HG02678 (cell line): ENCODE measurements around the gene HIPK4.
"Not testable (repeated sequence)": the region's sequence is repeated elsewhere in the genome, so short reads cannot be mapped to it uniquely, and the experiment has no call there.

ENCODE experiments used
- ATAC-seq: cut with Tn5 transposase; IDR thresholded peaks from one replicate; pipeline ENCODE4 v1.9.1; 2021; ENCODE audit warnings: mild to moderate bottlenecking, moderate library complexity; ENCODE audit not compliant: unreplicated experiment

HIPK4 gene

DNA sequence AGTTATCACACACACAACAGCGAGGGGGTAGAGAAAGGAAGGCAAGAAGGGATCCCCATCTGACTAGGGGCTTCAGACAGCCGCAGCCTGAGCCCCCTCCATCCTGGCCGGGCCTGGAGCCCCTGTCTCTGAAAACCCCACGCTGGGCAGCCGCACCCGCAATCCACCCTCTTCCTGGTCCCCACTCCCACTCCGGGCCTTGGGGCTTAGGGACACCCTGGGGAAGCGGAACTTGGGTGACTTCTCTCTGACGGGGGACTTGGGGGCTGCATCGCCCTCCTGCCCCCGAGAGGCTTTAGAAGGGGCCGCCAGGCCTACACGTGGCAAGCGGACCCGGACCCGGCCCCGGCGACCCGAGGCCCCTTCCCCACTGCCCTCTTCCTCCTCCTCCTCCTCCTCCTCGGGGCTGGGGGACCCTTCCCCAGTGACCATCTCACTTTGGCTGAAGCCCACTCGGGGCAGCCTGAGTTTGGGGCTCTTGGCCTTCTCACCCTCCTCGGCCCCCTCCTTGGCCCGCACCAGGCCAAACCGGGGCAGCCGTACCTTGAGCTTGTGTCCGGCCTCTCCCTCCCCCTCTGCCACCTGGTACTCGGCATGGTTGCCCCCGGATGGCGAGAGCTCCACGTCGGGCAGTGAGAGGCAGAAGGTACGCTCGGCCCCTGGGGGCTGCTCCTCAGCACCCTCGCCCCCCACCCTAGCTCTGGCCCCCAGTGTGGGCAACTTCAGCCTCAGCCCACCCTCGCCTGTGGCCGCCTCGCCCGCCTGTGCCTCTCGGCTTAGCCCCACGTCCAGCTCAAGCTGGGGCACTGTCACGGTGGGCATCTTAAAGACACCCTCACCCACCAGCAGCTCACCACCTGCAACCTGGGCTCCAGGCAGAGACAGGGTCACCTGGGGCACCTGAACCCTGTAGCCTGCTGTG is 4.2 kb upstream of the HIPK4 start:
- no peak for ATAC-seq

DNA sequence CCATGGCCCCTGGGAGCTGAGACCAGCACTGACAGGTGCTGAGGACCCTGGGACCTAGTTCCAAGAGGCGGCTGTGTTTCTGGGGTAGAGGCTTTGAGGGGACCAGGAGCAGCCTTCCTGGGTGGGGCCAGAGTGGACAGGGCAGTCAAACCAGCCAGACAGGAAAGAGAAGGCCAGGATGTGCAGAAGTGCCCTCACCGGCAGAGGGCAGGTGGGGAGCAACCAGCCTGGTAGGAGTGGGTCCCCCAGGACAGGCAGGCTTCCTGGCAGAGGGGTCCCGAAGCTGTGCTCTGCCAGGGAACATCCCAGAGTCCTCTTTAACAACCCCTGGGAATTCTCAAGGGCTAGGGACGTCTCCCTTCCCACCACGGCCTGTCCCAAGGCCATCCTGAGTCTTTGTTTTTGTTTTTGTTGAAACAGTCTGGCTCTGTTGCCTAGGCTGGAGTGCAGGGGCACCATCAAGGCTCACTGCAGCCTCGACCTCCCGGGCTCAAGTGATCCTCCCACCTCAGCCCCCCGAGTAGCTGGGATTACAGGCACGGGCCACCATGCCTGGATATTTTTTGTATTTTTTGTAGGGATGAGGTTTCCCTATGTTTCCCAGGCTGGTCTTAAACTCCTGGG is 3.0 kb upstream of the HIPK4 start:
- ATAC-seq: no peak

DNA sequence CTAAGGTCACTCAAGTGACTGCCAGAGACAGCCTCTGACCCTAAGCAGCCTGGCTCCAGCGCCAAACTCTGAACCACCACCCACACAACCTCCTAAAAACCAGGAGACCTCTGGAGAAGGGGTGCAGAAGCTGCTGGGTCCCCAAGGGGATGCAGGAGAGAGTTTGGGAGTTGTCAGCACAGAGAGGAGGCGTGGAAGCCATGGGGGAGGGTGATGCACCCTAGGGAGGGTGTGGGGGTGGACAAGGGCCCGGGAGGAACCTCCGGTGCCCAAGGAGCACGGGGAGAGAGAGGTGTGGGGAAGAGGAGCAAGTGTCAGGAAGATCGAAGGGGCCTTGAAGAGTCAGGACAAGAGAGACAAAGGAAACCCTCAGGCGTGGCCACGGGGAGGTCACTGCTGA is 2.1 kb upstream of the HIPK4 start:
- ATAC-seq: no peak

DNA sequence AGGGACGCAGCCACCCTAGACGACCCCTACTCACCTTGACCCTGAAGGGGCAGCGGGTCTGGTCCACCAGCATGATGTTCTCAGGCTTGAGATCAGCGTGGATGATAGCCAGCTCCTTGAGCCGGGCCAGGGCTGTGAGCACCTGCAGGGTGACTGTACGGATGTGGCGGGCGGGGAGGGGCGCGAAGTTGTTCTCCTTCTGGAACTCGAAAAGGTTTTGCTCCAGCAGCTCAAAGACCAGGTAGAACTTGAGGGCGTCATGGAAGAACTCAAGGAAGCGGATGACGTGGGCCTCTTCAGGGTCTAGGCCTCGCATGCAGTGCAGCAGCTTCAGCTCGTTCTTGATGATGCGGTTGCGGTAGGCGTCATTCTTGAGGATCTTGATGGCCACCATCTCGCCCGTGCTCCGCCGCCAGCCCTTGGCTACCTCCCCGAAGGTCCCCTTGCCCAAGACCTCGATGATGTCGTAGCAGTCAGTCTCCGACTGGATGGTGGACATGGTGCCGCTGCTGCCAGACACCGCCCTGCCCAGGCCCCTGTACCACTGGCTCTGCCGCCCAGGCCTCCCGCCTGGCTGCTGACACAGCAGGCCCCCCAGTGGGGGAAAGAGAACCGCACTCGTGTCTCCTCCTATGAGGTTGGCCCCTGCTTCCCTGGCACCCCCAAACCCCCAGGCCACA is 437 bp downstream of the HIPK4 start:
- ATAC-seq: no peak

DNA sequence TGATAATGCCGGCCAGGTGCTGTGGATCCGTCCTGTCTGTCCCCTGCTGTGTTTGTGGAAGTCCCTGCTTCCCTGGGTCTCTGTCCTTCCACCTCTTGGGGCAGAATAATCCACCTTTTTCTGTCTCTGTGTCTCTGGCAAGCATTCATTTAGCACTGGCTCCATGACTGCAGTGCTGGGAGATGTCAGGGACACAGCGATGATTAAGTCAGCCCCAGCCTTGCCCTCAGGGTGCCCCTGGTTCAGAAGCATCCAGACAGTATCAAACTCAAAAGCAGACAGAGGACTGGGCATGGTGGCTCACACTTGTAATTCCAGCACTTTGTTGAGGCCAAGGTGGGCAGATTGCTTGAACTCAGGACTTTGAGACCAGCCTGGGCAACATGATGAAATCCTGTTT is 1.5 kb downstream of the HIPK4 start:
- ATAC-seq: no peak

DNA sequence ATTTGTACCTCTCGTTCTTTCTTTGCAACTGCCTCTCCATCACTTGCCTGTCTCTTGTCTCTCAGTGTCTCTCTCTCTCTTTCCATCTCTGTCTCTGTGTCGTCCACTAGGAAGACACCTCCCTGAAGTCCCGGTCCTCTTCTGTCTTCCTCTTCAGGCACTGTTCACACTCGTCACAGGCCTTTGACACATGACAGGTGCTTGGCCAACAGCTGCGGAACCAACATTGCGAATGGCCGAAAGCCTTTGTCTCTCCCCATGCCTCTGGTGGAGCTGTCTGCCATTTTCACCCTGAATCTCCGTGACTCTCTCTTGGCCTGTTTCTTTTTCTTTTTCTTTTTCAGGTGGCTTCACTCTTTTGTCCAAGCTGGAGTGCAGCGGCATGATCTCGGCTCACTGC is 2.8 kb downstream of the HIPK4 start:
- ATAC-seq: no peak

DNA sequence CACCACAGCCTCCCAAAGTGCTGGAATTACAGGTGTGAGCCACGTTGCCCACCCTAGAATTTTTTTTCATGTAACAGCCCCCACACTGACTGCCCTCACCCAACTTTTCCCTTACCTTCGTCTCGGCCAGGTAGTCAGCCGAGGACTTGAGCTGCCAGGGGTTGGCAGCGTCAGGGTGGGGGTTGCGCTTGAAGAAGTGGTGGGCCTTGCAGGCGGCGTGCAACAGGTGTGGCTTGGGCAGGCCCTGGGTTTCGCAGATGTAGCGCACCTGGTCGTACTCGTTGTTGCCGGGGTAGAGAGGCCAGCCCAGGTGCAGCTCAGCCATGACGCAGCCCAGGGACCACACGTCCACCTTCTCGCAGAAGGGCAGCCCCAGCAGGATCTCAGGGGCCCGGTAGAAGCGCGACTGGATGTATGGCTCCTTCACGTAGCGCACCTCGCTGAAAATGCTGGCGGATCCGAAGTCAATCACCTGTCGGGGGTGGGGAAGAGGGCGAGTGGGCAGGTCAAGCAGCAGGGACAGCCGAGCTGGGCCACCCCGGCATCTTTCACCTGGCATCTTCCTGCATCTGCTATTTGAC is 6.2 kb downstream of the HIPK4 start:
- ATAC-seq: no peak

DNA sequence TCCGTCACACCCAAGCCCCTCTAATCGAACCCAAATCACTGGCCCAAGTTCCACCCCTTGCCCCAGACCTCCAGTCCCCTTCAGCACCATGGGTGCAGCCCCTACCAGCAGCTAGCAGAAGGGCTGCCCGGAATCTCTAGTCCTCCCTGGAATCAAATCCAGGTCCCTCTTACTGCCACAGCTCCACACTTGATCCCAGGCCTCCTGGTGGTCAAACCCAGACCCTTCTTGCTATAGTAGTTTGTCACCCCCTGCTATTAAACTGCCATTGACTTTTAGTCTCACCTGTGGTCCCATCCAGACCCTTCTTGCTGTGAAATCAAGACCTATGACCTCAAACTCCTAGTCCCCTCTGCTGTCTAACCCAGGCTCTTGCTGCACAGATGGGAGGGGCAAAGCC is 8.7 kb downstream of the HIPK4 start:
- no peak for ATAC-seq

DNA sequence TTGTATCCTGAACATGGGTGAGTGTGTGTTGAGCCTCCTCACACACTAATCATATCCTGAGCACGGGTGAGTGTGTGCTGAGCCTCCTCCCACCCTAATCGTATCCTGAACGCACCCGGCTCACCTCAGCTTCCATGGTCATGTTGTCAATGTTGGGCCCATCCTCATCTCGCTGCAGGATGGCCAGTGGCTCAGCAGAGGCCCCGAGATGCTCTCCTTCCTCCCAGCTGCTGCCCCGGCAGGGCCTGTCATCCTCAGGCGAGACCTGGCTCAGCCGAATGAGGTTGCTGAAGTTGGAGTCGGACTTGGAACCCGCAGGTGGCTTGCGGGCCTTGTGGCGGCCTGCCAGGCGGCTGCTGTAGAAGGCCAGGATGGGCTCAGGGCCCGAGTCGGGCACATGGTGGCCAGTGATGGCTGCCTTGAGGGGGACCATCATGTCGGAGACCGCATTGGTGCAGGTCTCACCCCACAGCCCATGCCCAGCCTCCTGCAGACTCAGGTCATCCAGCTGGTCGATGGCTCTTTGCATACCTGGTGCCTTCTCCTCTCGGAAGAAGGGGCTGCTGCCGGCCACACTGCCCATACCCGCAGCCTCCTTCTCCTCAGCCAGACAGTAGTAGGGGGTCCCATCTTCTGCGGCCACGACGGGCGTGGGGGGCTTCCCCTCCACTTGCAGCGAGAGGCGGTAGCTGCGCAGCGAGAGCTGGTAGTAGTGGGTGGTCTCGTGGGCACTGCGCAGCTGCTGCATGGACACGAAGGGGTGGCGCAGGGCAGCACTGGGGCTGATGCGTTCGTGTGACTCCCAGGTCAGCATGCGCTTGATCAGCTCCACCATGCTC is 9.6 kb downstream of the HIPK4 start:
- ATAC-seq: no peak

DNA sequence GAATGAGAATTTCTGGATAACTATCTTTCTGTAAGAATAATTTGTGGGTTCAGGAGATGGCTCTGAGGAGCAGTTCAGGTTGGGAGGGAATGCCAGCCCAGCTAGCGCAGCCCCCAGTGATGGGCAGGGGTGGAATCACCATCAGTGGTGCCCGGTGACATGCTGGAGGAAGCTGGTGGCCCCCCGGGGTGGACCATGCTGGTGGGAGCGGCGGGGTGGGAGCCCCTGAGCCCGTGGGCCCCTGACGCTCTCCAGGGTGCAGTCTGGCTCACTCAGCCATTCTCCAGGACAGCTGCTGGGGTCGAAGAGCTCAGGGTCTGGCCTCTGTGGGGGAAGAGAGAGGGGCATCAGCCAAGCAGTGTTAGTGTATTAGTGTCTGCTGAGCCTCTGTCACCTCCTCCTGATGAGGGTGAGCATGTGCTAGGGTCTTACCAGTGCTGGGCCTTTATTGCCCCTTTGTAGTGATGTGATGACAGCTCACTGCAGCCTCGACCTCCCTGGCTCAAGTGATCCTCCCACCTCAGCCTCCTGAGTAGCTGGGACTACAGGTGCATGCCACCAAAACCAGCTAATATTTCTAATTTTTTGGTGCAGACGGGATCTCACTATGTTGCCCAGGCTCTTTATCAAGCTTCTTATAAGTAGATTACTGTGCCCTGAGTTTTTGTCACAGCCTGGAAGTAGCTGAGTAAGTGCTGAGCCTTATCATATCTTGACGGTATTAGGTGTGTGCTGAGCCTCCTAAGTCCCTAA is 10.4 kb downstream of the HIPK4 start:
- ATAC-seq: no peak

DNA sequence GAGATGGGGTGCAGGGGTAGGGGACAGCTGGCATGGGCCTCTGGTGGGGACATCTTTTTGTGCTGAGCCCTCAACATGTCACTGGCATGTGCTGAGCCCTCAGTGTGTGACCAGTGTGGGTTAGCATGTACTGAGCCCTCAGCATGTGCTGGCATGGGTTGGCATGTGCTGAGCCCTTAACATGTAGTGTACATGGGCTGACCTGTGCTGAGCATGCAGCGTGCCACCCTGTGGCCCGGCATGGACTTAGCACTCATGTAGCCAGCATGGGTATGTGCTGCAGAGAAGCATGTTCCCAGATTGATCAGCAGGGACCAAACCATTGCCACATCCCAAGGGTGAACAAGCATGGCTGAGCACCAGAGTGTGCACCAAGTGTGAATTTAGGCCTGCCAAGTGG is 11.5 kb downstream of the HIPK4 start:
- ATAC-seq: no peak

DNA sequence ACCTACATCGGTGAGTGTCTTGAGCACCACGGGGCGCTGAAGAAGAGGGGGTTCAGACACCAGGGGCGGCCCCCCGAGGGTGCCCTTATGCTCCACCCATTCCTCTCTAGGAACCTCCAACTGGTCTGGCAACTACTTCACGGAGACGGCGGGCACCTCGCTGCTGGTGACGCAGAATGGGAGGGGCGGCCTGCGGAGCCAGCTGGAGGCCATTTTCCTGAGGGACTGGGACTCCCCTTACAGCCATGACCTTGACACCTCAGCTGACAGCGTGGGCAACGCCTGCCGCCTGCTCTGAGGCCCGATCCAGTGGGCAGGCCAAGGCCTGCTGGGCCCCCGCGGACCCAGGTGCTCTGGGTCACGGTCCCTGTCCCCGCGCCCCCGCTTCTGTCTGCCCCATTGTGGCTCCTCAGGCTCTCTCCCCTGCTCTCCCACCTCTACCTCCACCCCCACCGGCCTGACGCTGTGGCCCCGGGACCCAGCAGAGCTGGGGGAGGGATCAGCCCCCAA is 12.1 kb downstream of the HIPK4 start:
- no peak for ATAC-seq

DNA sequence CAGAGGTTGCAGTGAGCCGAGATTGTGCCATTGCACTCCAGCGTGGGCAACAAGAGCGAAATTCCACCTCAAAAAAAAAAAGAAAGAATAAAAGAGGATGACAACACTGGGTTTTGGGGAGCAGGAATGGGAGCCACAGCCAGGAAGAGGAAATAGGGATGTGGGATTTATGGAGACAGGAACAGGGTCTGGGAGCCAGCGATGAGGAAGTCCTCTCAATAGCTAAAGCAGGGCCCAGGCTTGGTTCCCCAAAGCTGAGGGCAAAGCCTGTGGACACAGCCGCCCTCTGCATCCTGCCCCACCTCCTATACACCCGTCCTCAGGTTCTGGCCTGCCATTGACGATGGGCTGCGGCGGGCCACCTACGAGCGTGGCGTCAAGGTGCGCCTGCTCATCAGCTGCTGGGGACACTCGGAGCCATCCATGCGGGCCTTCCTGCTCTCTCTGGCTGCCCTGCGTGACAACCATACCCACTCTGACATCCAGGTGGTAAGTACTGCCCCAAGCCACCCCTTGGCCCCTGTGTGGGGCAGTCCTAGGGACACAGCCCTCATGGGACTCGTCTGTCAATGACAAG is 13.6 kb downstream of the HIPK4 start:
- no peak for ATAC-seq

DNA sequence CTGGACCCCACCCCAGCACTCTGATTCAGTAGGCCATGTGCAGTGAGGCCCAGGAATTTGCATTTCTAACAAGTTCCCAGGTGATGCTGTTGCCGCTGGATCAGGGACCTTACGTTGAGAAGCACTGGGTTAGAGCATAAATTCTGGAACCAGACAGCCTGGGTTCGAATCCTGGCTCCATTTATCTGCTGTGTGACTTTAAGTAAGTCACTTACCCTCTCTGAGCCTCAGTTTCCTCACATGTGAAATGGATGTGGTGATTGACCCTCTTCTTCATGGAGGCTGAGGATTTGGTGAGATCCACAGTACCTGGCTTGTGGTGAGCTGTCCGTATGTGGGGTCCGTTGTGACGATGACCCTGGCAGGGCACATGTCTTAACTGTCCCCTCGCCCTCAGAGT is 15.9 kb downstream of the HIPK4 start:
- no peak for ATAC-seq

DNA sequence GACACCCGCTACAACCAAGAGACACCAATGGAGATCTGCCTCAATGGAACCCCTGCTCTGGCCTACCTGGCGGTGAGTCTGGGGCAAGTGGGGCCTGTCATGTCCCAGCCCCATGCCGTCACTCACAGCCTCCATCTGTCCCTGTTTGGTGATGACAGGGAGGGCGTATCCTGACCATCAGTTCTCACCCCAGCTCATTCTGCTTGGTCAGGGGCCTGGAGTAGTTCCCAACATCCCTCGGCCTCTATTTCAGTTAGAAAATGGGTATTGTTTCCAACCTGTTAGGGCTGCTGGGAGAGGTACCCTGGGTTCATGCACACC is 18.2 kb downstream of the HIPK4 start:
- ATAC-seq: no peak

DNA sequence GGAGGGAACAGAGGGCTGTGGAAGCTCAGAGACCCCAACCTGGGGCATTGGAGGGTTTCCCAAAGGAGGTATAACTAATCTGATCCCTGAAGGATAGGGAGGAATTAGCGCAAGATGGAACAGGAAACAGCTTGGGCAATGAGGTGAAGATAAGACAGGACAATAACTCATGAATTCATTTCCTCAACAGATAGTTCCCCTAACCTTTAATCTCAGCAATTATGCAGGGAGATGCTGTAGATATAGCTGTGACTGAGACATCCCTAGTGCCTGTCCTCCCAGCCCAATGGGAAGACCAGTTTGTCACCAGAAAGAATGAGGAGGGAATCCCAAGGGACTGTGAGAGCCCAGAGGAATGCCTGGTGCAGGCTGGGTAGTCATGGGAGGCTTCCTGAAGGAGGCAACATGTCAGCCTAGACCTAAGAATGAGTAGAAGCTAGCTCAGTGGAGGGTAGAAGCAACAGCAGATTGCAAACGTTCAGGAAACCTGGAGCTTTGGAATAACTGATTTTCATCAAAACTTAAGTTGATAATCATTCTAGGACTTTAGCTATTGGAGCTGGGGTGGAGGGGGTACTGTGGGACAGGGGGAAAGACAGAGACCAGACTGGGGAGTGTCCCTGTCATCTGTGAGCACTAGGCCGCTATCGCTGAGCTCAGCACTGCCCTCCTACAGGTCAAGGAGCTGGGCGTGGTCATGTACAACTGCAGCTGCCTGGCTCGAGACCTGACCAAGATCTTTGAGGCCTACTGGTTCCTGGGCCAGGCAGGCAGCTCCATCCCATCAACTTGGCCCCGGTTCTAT is 18.8 kb downstream of the HIPK4 start:
- no peak for ATAC-seq

DNA sequence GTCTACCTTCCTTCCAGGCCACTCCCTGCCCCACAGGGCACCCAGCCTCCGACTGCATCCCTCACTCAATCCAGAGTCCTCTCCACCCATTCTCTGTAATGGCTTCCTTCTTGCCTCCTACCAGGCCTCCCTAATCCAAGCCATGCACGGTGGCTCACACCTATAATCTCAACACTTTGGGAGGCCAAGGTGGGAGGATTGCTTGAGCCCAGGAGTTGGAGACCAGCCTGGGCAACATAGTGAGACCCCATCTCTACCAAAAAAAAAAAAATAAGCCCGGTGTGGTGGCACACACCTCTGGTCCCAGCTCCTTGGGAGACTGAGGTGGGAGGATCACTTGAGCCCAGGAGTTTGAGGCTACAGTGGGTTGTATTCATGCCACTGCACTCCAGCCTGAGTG is 19.7 kb downstream of the HIPK4 start:
- not testable (repeated sequence) for ATAC-seq

DNA sequence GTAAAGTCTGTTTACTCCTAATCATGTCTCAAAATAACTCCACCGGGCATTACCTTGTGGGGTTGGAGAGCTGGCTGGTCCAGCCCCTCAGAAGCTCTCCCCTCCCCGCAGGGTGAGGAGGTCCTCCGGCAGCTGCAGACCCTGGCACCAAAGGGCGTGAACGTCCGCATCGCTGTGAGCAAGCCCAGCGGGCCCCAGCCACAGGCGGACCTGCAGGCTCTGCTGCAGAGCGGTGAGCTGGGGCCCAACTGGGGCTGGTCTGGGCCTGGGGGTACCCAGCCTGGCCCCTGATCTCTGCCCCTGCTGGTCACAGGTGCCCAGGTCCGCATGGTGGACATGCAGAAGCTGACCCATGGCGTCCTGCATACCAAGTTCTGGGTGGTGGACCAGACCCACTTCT is 20.2 kb downstream of the HIPK4 start:
- ATAC-seq: no peak
